ENCODE data around the gene CIAO3. TPM values are rescaled to one million over a fixed set of nuclear protein-coding genes. Genes with fewer than 3 reads are reported as not detected.
A peak's percentile ranks its signal among the peaks of the same experiment; 100 is the strongest.

CIAO3 gene
- total and polyA plus RNA-seq, 10 of the 15 experiments (the other 5 are each of a cell fraction or from before 2014, with no cell fraction given): 1.4 to 37.5 (median 30.8) TPM

DNA sequence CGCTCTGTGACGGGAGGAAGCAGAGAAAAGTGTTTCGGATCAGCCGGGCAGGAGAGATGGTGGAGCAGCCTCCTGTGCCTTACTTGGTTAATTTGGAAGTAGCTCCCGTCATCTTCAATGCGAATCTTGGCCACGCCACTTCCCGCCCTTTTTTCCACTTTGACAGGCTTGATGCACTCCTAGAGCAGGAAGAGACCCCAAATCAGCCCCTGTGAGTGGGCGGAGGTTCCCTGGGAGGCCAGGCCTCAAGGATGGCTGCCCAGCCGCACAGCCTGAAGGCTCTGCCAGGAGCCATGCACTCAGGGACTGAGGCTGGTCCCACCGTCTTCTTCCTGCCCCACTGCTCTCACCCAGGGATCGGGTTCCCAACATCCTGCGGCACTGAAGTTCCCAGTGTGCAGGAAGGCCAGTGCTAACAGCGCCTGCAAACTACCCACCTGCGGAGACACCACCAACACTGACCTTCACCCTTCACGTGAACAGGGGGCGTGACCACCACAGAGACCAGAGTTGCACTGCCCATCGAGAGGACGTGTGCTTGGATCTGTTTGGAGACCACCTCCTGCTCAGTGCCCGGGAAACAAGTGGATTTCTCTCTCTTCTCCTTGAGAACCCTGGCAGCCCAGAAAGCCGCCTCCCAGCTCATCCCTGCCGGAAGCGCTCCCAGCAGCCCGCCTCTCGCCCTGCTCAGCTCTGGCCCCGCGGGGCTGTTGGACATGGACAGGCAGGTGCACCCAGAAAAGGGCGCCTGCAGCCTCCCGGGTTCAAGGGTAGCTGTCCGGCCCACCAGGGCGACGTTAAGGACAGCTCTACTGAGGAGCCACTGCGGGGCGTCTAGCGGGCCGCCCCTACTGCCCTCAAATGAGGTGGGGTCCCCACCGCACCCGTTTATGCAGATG lies 988 bp downstream of the CIAO3 start:
- FAIRE-seq (no peak), DNase-seq (ENCODE audit: low read depth, low spot score) (no peak), ATAC-seq (peak; percentile 6)
- BruUV-seq (replicated peaks): TSS peak; percentile 75
- peaks cover 39% of the 10 kb centered on the region for H3K4me1 ChIP-seq (ENCODE audit: control insufficient read depth, insufficient read depth, low read length)
- peaks cover 16% of the 10 kb centered on the region for H3K79me2 ChIP-seq (ENCODE audit: control insufficient read depth, insufficient read depth, low read length)
- no peaks in the 10 kb centered on the region for H3K27me3 ChIP-seq (replicated peaks in 1 of 2; ENCODE audit: control insufficient read depth in 2 of 2, insufficient read depth in 2 of 2, low read length in 1 of 2)
- no peaks in the 10 kb centered on the region for H3K9me3 ChIP-seq (replicated peaks; ENCODE audit: control insufficient read depth, insufficient read depth, low read length)
- ChIA-PET POLR2A (interaction anchor here (3.4 to 7.3 kb wide), 2 partner anchors 13 to 19 kb away, joined by 16 to 60 read pairs; partner anchors contain the start of genes ANTKMT, CCDC78 and HAGHL), RAD21 (ENCODE audit: unreplicated experiment) (interaction anchor here (0.6 kb wide), 1 partner anchor 28 kb away, joined by 3 read pairs; no protein-coding TSS in a partner anchor), SMC1A (ENCODE audit: uncharacterized antibody, unreplicated experiment) (no interaction called here), CTCF (interaction anchor here (0.8 to 2.2 kb wide), 7 partner anchors 15 to 45 kb away, joined by 3 to 10 read pairs (median 5); partner anchors contain the start of genes ANTKMT and METRN)
- 47% methylated on average over 35 of the region's 38 CpGs for WGBS (ENCODE audit: insufficient coverage, insufficient replicate concordance, low lambda C conversion rate, missing lambda C conversion rate)
- in situ Hi-C loops (cut with MboI): loop anchor here (5.0 kb wide), 1 partner anchor 47 kb away; the partner anchor contains the start of genes CHTF18 and RPUSD1
- peak overlapping the region; percentile 42; the same call in 1 of the 2 replicates for H2AFZ ChIP-seq (ENCODE audit: control insufficient read depth, low read depth, low read length)
- intact Hi-C loops (cut with micrococcal nuclease; ENCODE audit: unreplicated experiment): loop anchor here (2.0 to 5.0 kb wide), 2 partner anchors 19 to 47 kb away; partner anchors contain the start of genes ANTKMT, CHTF18 and RPUSD1
- H3K4me2 ChIP-seq (ENCODE audit: control insufficient read depth, insufficient read depth): peak overlapping the region; percentile 90
- peak overlapping the region; percentile 90 for H3K4me3 ChIP-seq
- peak overlapping the region; percentile 93 for H3K9ac ChIP-seq (ENCODE audit: control insufficient read depth, insufficient read depth, low read length)
- H3K27ac ChIP-seq (ENCODE audit: control insufficient read depth, insufficient read depth): peak overlapping the region; percentile 76
- no peaks in the 10 kb centered on the region for H4K20me1 ChIP-seq (ENCODE audit: control insufficient read depth, insufficient read depth)
- H3K36me3 ChIP-seq (ENCODE audit: control insufficient read depth in 2 of 2, insufficient read depth in 2 of 2, low read length in 1 of 2): peaks cover 2 to 6% of the 10 kb centered on the region in 2 experiments; a peak in 3 of 4 replicates
- TF ChIP-seq POLR2AphosphoS5 (IDR thresholded peaks at IDR 0.05; ENCODE audit: low read length) (no peak), SREBF2 (IDR thresholded peaks at IDR 0.05; ENCODE audit: low read length) (no peak), TCF7 (IDR thresholded peaks at IDR 0.05; ENCODE audit: borderline replicate concordance) (no peak), ZNF384 (IDR thresholded peaks at IDR 0.05; ENCODE audit: borderline replicate concordance, low read depth, low read length) (no peak), JUNB (IDR thresholded peaks at IDR 0.05) (no peak), NFYA (IDR thresholded peaks at IDR 0.05; ENCODE audit: borderline replicate concordance, low read depth, low read length) (no peak), SMARCA5 (IDR thresholded peaks at IDR 0.05) (no peak), NR2F1 (conservative IDR thresholded peaks at IDR 0.05) (no peak), KDM1A (IDR thresholded peaks at IDR 0.05; ENCODE audit: borderline replicate concordance) (no peak), BRCA1 (IDR thresholded peaks at IDR 0.05; ENCODE audit: low read depth, low read length) (no peak), IKZF1 (conservative IDR thresholded peaks at IDR 0.05) (no peak), ZNF217 (IDR thresholded peaks at IDR 0.05) (no peak)
- TF ChIP-seq, protein P1, sequence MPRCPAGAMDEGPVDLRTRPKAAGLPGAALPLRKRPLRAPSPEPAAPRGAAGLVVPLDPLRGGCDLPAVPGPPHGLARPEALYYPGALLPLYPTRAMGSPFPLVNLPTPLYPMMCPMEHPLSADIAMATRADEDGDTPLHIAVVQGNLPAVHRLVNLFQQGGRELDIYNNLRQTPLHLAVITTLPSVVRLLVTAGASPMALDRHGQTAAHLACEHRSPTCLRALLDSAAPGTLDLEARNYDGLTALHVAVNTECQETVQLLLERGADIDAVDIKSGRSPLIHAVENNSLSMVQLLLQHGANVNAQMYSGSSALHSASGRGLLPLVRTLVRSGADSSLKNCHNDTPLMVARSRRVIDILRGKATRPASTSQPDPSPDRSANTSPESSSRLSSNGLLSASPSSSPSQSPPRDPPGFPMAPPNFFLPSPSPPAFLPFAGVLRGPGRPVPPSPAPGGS (IDR thresholded peaks at IDR 0.05; ENCODE audit: borderline replicate concordance, insufficient read depth, low read depth, low read length, poor library complexity, severe bottlenecking): no peak
- TF ChIP-seq, protein P2, sequence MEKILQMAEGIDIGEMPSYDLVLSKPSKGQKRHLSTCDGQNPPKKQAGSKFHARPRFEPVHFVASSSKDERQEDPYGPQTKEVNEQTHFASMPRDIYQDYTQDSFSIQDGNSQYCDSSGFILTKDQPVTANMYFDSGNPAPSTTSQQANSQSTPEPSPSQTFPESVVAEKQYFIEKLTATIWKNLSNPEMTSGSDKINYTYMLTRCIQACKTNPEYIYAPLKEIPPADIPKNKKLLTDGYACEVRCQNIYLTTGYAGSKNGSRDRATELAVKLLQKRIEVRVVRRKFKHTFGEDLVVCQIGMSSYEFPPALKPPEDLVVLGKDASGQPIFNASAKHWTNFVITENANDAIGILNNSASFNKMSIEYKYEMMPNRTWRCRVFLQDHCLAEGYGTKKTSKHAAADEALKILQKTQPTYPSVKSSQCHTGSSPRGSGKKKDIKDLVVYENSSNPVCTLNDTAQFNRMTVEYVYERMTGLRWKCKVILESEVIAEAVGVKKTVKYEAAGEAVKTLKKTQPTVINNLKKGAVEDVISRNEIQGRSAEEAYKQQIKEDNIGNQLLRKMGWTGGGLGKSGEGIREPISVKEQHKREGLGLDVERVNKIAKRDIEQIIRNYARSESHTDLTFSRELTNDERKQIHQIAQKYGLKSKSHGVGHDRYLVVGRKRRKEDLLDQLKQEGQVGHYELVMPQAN (conservative IDR thresholded peaks at IDR 0.05): no peak
- TF ChIP-seq, protein P3, sequence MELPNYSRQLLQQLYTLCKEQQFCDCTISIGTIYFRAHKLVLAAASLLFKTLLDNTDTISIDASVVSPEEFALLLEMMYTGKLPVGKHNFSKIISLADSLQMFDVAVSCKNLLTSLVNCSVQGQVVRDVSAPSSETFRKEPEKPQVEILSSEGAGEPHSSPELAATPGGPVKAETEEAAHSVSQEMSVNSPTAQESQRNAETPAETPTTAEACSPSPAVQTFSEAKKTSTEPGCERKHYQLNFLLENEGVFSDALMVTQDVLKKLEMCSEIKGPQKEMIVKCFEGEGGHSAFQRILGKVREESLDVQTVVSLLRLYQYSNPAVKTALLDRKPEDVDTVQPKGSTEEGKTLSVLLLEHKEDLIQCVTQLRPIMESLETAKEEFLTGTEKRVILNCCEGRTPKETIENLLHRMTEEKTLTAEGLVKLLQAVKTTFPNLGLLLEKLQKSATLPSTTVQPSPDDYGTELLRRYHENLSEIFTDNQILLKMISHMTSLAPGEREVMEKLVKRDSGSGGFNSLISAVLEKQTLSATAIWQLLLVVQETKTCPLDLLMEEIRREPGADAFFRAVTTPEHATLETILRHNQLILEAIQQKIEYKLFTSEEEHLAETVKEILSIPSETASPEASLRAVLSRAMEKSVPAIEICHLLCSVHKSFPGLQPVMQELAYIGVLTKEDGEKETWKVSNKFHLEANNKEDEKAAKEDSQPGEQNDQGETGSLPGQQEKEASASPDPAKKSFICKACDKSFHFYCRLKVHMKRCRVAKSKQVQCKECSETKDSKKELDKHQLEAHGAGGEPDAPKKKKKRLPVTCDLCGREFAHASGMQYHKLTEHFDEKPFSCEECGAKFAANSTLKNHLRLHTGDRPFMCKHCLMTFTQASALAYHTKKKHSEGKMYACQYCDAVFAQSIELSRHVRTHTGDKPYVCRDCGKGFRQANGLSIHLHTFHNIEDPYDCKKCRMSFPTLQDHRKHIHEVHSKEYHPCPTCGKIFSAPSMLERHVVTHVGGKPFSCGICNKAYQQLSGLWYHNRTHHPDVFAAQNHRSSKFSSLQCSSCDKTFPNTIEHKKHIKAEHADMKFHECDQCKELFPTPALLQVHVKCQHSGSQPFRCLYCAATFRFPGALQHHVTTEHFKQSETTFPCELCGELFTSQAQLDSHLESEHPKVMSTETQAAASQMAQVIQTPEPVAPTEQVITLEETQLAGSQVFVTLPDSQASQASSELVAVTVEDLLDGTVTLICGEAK (IDR thresholded peaks at IDR 0.05; ENCODE audit: borderline replicate concordance): no peak

All from GM12878 (cell line).